Stimulated activated naive CD4-positive, alpha-beta T cell treated with Interleukin-2 at 50 U/mL for 16 hours (primary cell): ENCODE data around the gene SMG9.
A peak's percentile ranks its signal among the peaks of the same experiment; 100 is the strongest.
"Not testable (repeated sequence)": the region's sequence is repeated elsewhere in the genome, so short reads cannot be mapped to it uniquely, and the experiment has no call there.

Experiments
- DNase-seq: peaks from one replicate; lab custom pipeline; 2025; lab: John Stamatoyannopoulos, UW

Gene SMG9

GRCh38 chr19:43779820-43780219 lies 25.1 kb upstream of the SMG9 start:
- DNase-seq: no peak

- no peak for DNase-seq
Observed at GRCh38 chr19:43779147-43779819, 24.5 kb upstream of the SMG9 start.

- no peak for DNase-seq
Observed at GRCh38 chr19:43778651-43779050, 23.9 kb upstream of the SMG9 start.

GRCh38 chr19:43777163-43777695 lies 22.5 kb upstream of the SMG9 start:
- peak; percentile 15 for DNase-seq

GRCh38 chr19:43776286-43776685 lies 21.5 kb upstream of the SMG9 start:
- DNase-seq: peak; percentile 74

- DNase-seq: no peak
Observed at GRCh38 chr19:43775299-43775890, 20.6 kb upstream of the SMG9 start.

GRCh38 chr19:43774940-43775258 lies 20.1 kb upstream of the SMG9 start:
- DNase-seq: not testable (repeated sequence)

GRCh38 chr19:43774103-43774939 lies 19.6 kb upstream of the SMG9 start:
- DNase-seq: no peak

GRCh38 chr19:43773725-43774102 lies 19.0 kb upstream of the SMG9 start:
- no peak for DNase-seq

GRCh38 chr19:43769256-43769655 lies 14.5 kb upstream of the SMG9 start:
- DNase-seq: no peak

GRCh38 chr19:43768273-43769050 lies 13.7 kb upstream of the SMG9 start:
- DNase-seq: no peak

- DNase-seq: no peak
Observed at GRCh38 chr19:43767818-43768217, 13.1 kb upstream of the SMG9 start.

GRCh38 chr19:43767316-43767715 lies 12.6 kb upstream of the SMG9 start:
- no peak for DNase-seq

- no peak for DNase-seq
Observed at GRCh38 chr19:43766755-43767043, 11.9 kb upstream of the SMG9 start.

- DNase-seq: peak; percentile 89
Observed at GRCh38 chr19:43765109-43765876, 10.5 kb upstream of the SMG9 start.

GRCh38 chr19:43764684-43765083 lies 9.9 kb upstream of the SMG9 start:
- not testable (repeated sequence) for DNase-seq

GRCh38 chr19:43763473-43763939 lies 8.7 kb upstream of the SMG9 start:
- DNase-seq: no peak

GRCh38 chr19:43762814-43763213 lies 8.1 kb upstream of the SMG9 start:
- no peak for DNase-seq

GRCh38 chr19:43760941-43761340 lies 6.2 kb upstream of the SMG9 start:
- DNase-seq: no peak

GRCh38 chr19:43759515-43759914 lies 4.8 kb upstream of the SMG9 start:
- no peak for DNase-seq

GRCh38 chr19:43755256-43755801 lies 567 bp upstream of the SMG9 start:
- DNase-seq: peak; percentile 76

GRCh38 chr19:43754253-43754502 lies 584 bp downstream of the SMG9 start:
- no peak for DNase-seq
